CD4-positive, alpha-beta T cell (primary cell): ENCODE data around the gene ZNF319. TPM values are rescaled to one million over a fixed set of nuclear protein-coding genes. Genes with fewer than 3 reads are reported as not detected.

Experiments
- ATAC-seq: fragments of 200-7000 bp; cut with Tn5 transposase; one replicate; pipeline ENCODE4 v1.10.0; 2022; ENCODE audit warnings: mild to moderate bottlenecking; ENCODE audit not compliant: poor library complexity
- CTCF ChIA-PET: fragments of 350-600 bp; sonication (Branson Sonifier 250); formaldehyde crosslinking; loops from one replicate; lab custom pipeline; 2021; ENCODE audit warnings: antibody characterized with exemption, inconsistent platforms; lab: Charles Lee
- POLR2A ChIA-PET: fragments of 350-600 bp; sonication (Branson Sonifier 250); formaldehyde crosslinking; loops from one replicate; lab custom pipeline; 2021; ENCODE audit warnings: antibody characterized with exemption, inconsistent platforms; lab: Charles Lee
- DNase-seq, 14 experiments: peaks; one replicate each; pipeline ENCODE4 v3.0.0-alpha.2; 2013 to 2020; ENCODE audit warnings: mixed read lengths in 2 of 14
- H3K27ac ChIP-seq, 2 donors: one replicate each; pipeline versions ENCODE4 v1.5.1 to v1.7.0; 2013; ENCODE audit warnings: low read length in 2 of 2, low read depth in 1 of 2, mild to moderate bottlenecking in 1 of 2
- H3K27me3 ChIP-seq, 2 experiments: 1 replicate in 1 of 2; 2 replicates in 1 of 2; pipeline versions ENCODE4 v1.6.1 to v1.7.0; 2013; ENCODE audit warnings: low read length in 2 of 2, control low read depth in 1 of 2, mild to moderate bottlenecking in 1 of 2, moderate library complexity in 1 of 2; ENCODE audit not compliant: insufficient read depth in 2 of 2, control insufficient read depth in 1 of 2
- H3K36me3 ChIP-seq: one replicate; pipeline ENCODE4 v1.6.1; 2013; ENCODE audit warnings: low read length, control low read depth; ENCODE audit not compliant: insufficient read depth
- H3K4me1 ChIP-seq: one replicate; pipeline ENCODE4 v1.6.1; 2013; ENCODE audit warnings: low read length, control low read depth; ENCODE audit not compliant: insufficient read depth
- H3K4me3 ChIP-seq: one replicate; pipeline ENCODE4 v1.5.1; 2013; ENCODE audit warnings: mild to moderate bottlenecking, low read length, moderate library complexity
- H3K9me3 ChIP-seq, 2 experiments: 1 replicate in 1 of 2; 2 replicates in 1 of 2; pipeline versions ENCODE4 v1.6.1 to v1.7.0; 2013; ENCODE audit warnings: low read length in 2 of 2, mild to moderate bottlenecking in 2 of 2, control low read depth in 1 of 2, moderate library complexity in 1 of 2; ENCODE audit not compliant: control insufficient read depth in 1 of 2, insufficient read depth in 1 of 2
- H3K27ac Mint-ChIP-seq: one replicate; pipeline ENCODE4 v1.8.0; 2020; ENCODE audit warnings: mixed read lengths
- H3K27me3 Mint-ChIP-seq: one replicate; pipeline ENCODE4 v1.8.0; 2021; ENCODE audit warnings: mixed read lengths
- H3K36me3 Mint-ChIP-seq: one replicate; pipeline ENCODE4 v1.8.0; 2021; ENCODE audit warnings: low read depth, mixed read lengths
- H3K4me1 Mint-ChIP-seq: one replicate; pipeline ENCODE4 v1.8.0; 2021; ENCODE audit warnings: low read depth, mixed read lengths
- H3K4me3 Mint-ChIP-seq: one replicate; pipeline ENCODE4 v1.8.0; 2020; ENCODE audit warnings: mild to moderate bottlenecking, mixed read lengths
- H3K9me3 Mint-ChIP-seq: one replicate; pipeline ENCODE4 v1.8.0; 2020; ENCODE audit warnings: mixed read lengths
- CTCF ChIP-seq: fragments of 200-600 bp; IDR thresholded peaks from one replicate; pipeline ENCODE4 v1.8.0; 2022; ENCODE audit warnings: antibody characterized with exemption, mild to moderate bottlenecking
- intact Hi-C, 2 experiments: fragments of 100-400 bp; cut with DNase I in 1 of 2; cut with micrococcal nuclease in 1 of 2; formaldehyde crosslinking; loops; one replicate each; pipeline versions ENCODE4 v1.15.1 to v1.9.0; 2023 to 2025; cut with DNase I, micrococcal nuclease
- total RNA-seq, 174 experiments: library from RNA in 2 of 174; stranded (reverse) in 2 of 174; gene quantifications; one replicate each; pipeline ENCODE4 v1.2.3 and lab custom pipeline; 2021 to 2026

Gene ZNF319
- total RNA-seq, 2 experiments from 2014 or later = 11.4 to 12.9 TPM

- DNase-seq (no peak), ATAC-seq (no peak)
- peaks cover 2% of the 10 kb centered on the region for H3K27me3 Mint-ChIP-seq
- no peak overlapping the region for H3K27ac ChIP-seq
- H3K4me3 Mint-ChIP-seq = no peak overlapping the region
- no peaks in the 10 kb centered on the region for H3K36me3 Mint-ChIP-seq
- TF ChIP-seq CTCF = no peak
- no peaks in the 10 kb centered on the region for H3K9me3 ChIP-seq
- POLR2A ChIA-PET = interaction anchor here (0.7 kb wide), 1 partner anchor 67 kb away, joined by 4 read pairs; no protein-coding TSS in a partner anchor
- no peaks in the 10 kb centered on the region for H3K36me3 ChIP-seq
- no peak overlapping the region for H3K4me3 ChIP-seq
- H3K27me3 ChIP-seq = no peaks in the 10 kb centered on the region
- CTCF ChIA-PET = no interaction called here
- H3K4me1 Mint-ChIP-seq = no peaks in the 10 kb centered on the region
- no peaks in the 10 kb centered on the region for H3K4me1 ChIP-seq
- intact Hi-C loops = no loop called here
- H3K27ac Mint-ChIP-seq = no peak overlapping the region
- no peaks in the 10 kb centered on the region for H3K9me3 Mint-ChIP-seq
Measured at GRCh38 chr16:57969451-57970123, 30.9 kb downstream of the ZNF319 start.

GRCh38 chr16:57967916-57968315 is 32.6 kb downstream of the ZNF319 start:
- Mint-ChIP-seq H3K36me3 (no peaks in the 10 kb centered on the region), H3K4me1 (no peaks in the 10 kb centered on the region), H3K4me3 (no peak overlapping the region), H3K9me3 (no peaks in the 10 kb centered on the region), H3K27ac (no peak overlapping the region), H3K27me3 (no peaks in the 10 kb centered on the region)
- H3K27ac ChIP-seq = no peak overlapping the region
- H3K27me3 ChIP-seq = no peaks in the 10 kb centered on the region
- H3K9me3 ChIP-seq = no peaks in the 10 kb centered on the region
- no peak for DNase-seq
- H3K4me1 ChIP-seq = no peaks in the 10 kb centered on the region
- CTCF ChIA-PET = no interaction called here
- POLR2A ChIA-PET = no interaction called here
- TF ChIP-seq CTCF = no peak
- ATAC-seq = no peak
- H3K4me3 ChIP-seq = no peak overlapping the region
- no peaks in the 10 kb centered on the region for H3K36me3 ChIP-seq
- intact Hi-C loops = no loop called here

- no peaks in the 10 kb centered on the region for H3K27me3 Mint-ChIP-seq
- Histone ChIP-seq H3K4me1 (no peaks in the 10 kb centered on the region), H3K9me3 (no peaks in the 10 kb centered on the region), H3K4me3 (no peak overlapping the region), H3K27me3 (no peaks in the 10 kb centered on the region), H3K27ac (no peak overlapping the region), H3K36me3 (no peaks in the 10 kb centered on the region)
- H3K36me3 Mint-ChIP-seq = no peaks in the 10 kb centered on the region
- H3K27ac Mint-ChIP-seq = no peak overlapping the region
- DNase-seq (no peak), ATAC-seq (no peak)
- intact Hi-C loops = no loop called here
- ChIA-PET POLR2A (no interaction called here), CTCF (no interaction called here)
- no peaks in the 10 kb centered on the region for H3K4me1 Mint-ChIP-seq
- no peak overlapping the region for H3K4me3 Mint-ChIP-seq
- H3K9me3 Mint-ChIP-seq = no peaks in the 10 kb centered on the region
- TF ChIP-seq CTCF = no peak
Measured at GRCh38 chr16:57966986-57967385, 33.5 kb downstream of the ZNF319 start.
